Measurements from ENCODE around the gene DPF3. TPM values are rescaled to one million over a fixed set of nuclear protein-coding genes. Genes with fewer than 3 reads are reported as not detected.

DPF3 gene
- total RNA-seq, 1 experiment from 2014 or later: 0.31 TPM

DNA sequence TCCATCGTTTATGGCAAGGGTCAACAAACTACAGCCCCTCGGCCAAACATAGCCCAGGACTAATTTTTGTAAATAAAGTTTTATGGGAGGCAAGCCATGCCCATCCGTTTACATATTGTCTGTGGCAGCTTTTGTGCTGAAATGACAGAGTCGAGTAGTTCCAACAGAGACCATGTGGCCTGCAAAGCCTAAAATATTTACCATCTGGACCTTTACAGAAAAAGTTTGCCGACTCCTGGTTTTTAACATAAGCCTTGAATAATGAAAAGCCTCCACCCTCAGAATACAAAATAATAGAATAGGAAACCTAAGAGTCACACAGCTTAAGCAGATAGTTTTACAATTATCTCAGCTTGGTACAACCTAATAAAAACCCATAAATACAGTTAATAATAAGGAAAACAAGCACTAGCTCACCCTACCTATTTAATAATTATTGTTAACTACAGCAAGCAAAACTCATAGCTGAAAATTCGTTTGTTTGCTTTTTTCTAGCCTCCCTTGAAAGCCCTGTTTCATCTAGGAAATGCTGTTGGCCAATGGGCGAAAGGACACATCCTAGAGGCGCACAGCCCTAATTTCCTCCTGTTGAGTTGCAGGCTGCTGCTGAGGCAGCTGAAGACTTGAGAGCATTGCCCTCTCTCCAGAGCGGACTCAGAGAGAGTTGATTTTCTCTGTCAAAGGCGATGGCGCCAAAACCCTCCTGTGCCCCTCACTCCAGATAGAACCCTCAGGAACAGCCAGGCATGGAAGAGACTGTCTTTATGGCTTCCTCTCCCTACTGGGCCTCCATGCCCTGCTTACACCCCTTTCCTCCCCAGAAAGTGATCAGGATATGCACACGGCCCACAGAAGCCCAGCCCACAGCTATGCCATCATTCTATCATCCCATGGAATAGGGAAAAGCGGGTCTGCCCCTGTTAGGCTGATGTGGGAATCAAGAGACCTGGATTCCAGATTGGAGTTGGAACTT lies 107.2 kb downstream of the DPF3 start:
- Mint-ChIP-seq H3K27ac (no peak overlapping the region), H3K4me1 (peaks cover 18% of the 10 kb centered on the region), H3K27me3 (ENCODE audit: low read depth) (no peaks in the 10 kb centered on the region; the same call in 1 of the 2 replicates), H3K36me3 (no peaks in the 10 kb centered on the region), H3K9me3 (no peaks in the 10 kb centered on the region), H3K4me3 (no peak overlapping the region)
- CTCF ChIA-PET: interaction anchor here (1.3 kb wide), 2 partner anchors 98 to 272 kb away, joined by 4 to 5 read pairs; no protein-coding TSS in a partner anchor
- ATAC-seq (no peak; the same call in 1 of the 2 replicates), DNase-seq (ENCODE audit: low spot score) (no peak)
- TF ChIP-seq NR3C1 (CRISPR knock-in tag; conservative IDR thresholded peaks at IDR 0.05; ENCODE audit: low read depth) (no peak), ZNF138 (CRISPR knock-in tag; conservative IDR thresholded peaks at IDR 0.05) (no peak), AFF4 (CRISPR knock-in tag; IDR thresholded peaks at IDR 0.05; ENCODE audit: borderline replicate concordance) (no peak), ZNF532 (CRISPR knock-in tag; IDR thresholded peaks at IDR 0.05; ENCODE audit: borderline replicate concordance) (no peak), ZNF423 (CRISPR knock-in tag; IDR thresholded peaks at IDR 0.05) (no peak), TEAD1 (CRISPR knock-in tag; IDR thresholded peaks at IDR 0.05) (no peak), ZNF416 (CRISPR knock-in tag; IDR thresholded peaks at IDR 0.05) (no peak), ZNF396 (CRISPR knock-in tag; IDR thresholded peaks at IDR 0.05; ENCODE audit: borderline replicate concordance) (no peak), ESRRA (CRISPR knock-in tag; IDR thresholded peaks at IDR 0.05; ENCODE audit: borderline replicate concordance) (no peak), IRF1 (CRISPR knock-in tag; IDR thresholded peaks at IDR 0.05) (no peak), SOX15 (CRISPR knock-in tag; IDR thresholded peaks at IDR 0.05) (no peak), ATF1 (CRISPR knock-in tag; IDR thresholded peaks at IDR 0.05) (no peak), ZNF263 (CRISPR knock-in tag; IDR thresholded peaks at IDR 0.05; ENCODE audit: low read depth) (no peak), ZNF232 (CRISPR knock-in tag; IDR thresholded peaks at IDR 0.05) (no peak), CREM (CRISPR knock-in tag; IDR thresholded peaks at IDR 0.05) (no peak), USF2 (CRISPR knock-in tag; IDR thresholded peaks at IDR 0.05) (no peak), PRRX2 (CRISPR knock-in tag; IDR thresholded peaks at IDR 0.05) (no peak)
- TF ChIP-seq, protein P1, sequence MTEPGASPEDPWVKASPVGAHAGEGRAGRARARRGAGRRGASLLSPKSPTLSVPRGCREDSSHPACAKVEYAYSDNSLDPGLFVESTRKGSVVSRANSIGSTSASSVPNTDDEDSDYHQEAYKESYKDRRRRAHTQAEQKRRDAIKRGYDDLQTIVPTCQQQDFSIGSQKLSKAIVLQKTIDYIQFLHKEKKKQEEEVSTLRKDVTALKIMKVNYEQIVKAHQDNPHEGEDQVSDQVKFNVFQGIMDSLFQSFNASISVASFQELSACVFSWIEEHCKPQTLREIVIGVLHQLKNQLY (CRISPR knock-in tag; IDR thresholded peaks at IDR 0.05): no peak
- TF ChIP-seq, protein P2, sequence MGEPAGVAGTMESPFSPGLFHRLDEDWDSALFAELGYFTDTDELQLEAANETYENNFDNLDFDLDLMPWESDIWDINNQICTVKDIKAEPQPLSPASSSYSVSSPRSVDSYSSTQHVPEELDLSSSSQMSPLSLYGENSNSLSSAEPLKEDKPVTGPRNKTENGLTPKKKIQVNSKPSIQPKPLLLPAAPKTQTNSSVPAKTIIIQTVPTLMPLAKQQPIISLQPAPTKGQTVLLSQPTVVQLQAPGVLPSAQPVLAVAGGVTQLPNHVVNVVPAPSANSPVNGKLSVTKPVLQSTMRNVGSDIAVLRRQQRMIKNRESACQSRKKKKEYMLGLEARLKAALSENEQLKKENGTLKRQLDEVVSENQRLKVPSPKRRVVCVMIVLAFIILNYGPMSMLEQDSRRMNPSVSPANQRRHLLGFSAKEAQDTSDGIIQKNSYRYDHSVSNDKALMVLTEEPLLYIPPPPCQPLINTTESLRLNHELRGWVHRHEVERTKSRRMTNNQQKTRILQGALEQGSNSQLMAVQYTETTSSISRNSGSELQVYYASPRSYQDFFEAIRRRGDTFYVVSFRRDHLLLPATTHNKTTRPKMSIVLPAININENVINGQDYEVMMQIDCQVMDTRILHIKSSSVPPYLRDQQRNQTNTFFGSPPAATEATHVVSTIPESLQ (CRISPR knock-in tag; IDR thresholded peaks at IDR 0.05): no peak
- TF ChIP-seq, protein P3, sequence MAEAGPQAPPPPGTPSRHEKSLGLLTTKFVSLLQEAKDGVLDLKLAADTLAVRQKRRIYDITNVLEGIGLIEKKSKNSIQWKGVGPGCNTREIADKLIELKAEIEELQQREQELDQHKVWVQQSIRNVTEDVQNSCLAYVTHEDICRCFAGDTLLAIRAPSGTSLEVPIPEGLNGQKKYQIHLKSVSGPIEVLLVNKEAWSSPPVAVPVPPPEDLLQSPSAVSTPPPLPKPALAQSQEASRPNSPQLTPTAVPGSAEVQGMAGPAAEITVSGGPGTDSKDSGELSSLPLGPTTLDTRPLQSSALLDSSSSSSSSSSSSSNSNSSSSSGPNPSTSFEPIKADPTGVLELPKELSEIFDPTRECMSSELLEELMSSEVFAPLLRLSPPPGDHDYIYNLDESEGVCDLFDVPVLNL (CRISPR knock-in tag; IDR thresholded peaks at IDR 0.05; ENCODE audit: borderline replicate concordance, low read depth): no peak
- POLR2A ChIA-PET: no interaction called here
